HCT116 (cell line): Measurements from ENCODE around the gene KCTD1.

Experiments
- CTCF ChIP-seq, 3 experiments: fragments of 200-600 bp in 1 of 3; sonication (generic) in 1 of 3; IDR thresholded peaks in 2 of 3; conservative IDR thresholded peaks in 1 of 3; 2 replicates each; pipeline ENCODE4 v1.5.1; 2012 to 2017; ENCODE audit warnings: low read depth in 2 of 3, low read length in 2 of 3, antibody characterized with exemption in 1 of 3, borderline replicate concordance in 1 of 3, control low read depth in 1 of 3, mild to moderate bottlenecking in 1 of 3, mixed read lengths in 1 of 3, mixed run types in 1 of 3, moderate library complexity in 1 of 3; ENCODE audit not compliant: insufficient read depth in 1 of 3
- ELF1 ChIP-seq: IDR thresholded peaks from 2 replicates; pipeline ENCODE4 v1.6.1; 2012; ENCODE audit warnings: low read depth, borderline replicate concordance
- EZH2 ChIP-seq: fragments of 200-600 bp; sonication (generic); IDR thresholded peaks from 2 replicates; pipeline ENCODE4 v1.6.1; 2017; ENCODE audit warnings: antibody characterized with exemption, mixed run types
- EZH2phosphoT487 ChIP-seq: fragments of 200-600 bp; IDR thresholded peaks from 2 replicates; pipeline ENCODE4 v1.6.1; 2018; ENCODE audit warnings: antibody characterized with exemption, borderline replicate concordance
- FOSL1 ChIP-seq: IDR thresholded peaks from 2 replicates; pipeline ENCODE4 v1.6.1; 2012; ENCODE audit warnings: low read depth
- POLR2A ChIP-seq: IDR thresholded peaks from 2 replicates; pipeline ENCODE4 v1.7.0; 2011; ENCODE audit warnings: borderline replicate concordance; ENCODE audit not compliant: insufficient read depth, insufficient read length; ENCODE audit errors: extremely low read depth
- POLR2AphosphoS5 ChIP-seq: IDR thresholded peaks from 2 replicates; pipeline ENCODE4 v1.6.1; 2011; ENCODE audit warnings: mild to moderate bottlenecking, low read depth, low read length, moderate library complexity
- SIN3A ChIP-seq: IDR thresholded peaks from 2 replicates; pipeline ENCODE4 v1.6.1; 2012; ENCODE audit warnings: low read depth
- ZFX ChIP-seq: fragments of 450-650 bp; IDR thresholded peaks from 2 replicates; pipeline ENCODE4 v1.6.1; 2017
- ZNF274 ChIP-seq: fragments of 200-500 bp; sonication (Bioruptor generic); IDR thresholded peaks from 2 replicates; pipeline ENCODE4 v1.6.1; 2014; ENCODE audit warnings: mild to moderate bottlenecking, low read depth, low read length, inconsistent platforms
- TF ChIP-seq, protein P1 (sequence below): IDR thresholded peaks from 2 replicates; pipeline ENCODE4 v1.6.1; 2011; ENCODE audit warnings: mild to moderate bottlenecking, low read length, moderate library complexity; ENCODE audit not compliant: insufficient replicate concordance; ENCODE audit errors: extremely low read depth
- TF ChIP-seq, protein P2 (sequence below): IDR thresholded peaks from 2 replicates; pipeline ENCODE4 v1.6.1; 2012

- TF ChIP-seq CTCF (IDR thresholded peaks at IDR 0.05 in 2 of 3, conservative IDR thresholded peaks at IDR 0.05 in 1 of 3; ENCODE audit: borderline replicate concordance in 1 of 3, insufficient read depth in 1 of 3, low read depth in 2 of 3, low read length in 2 of 3) (no peak), POLR2A (no peak), EZH2 (no peak), ZFX (no peak), SIN3A (no peak), ZNF274 (no peak), ELF1 (no peak), EZH2phosphoT487 (no peak), FOSL1 (no peak), POLR2AphosphoS5 (no peak)
- TF ChIP-seq, protein P1, sequence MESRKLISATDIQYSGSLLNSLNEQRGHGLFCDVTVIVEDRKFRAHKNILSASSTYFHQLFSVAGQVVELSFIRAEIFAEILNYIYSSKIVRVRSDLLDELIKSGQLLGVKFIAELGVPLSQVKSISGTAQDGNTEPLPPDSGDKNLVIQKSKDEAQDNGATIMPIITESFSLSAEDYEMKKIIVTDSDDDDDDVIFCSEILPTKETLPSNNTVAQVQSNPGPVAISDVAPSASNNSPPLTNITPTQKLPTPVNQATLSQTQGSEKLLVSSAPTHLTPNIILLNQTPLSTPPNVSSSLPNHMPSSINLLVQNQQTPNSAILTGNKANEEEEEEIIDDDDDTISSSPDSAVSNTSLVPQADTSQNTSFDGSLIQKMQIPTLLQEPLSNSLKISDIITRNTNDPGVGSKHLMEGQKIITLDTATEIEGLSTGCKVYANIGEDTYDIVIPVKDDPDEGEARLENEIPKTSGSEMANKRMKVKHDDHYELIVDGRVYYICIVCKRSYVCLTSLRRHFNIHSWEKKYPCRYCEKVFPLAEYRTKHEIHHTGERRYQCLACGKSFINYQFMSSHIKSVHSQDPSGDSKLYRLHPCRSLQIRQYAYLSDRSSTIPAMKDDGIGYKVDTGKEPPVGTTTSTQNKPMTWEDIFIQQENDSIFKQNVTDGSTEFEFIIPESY = no peak
- TF ChIP-seq, protein P2, sequence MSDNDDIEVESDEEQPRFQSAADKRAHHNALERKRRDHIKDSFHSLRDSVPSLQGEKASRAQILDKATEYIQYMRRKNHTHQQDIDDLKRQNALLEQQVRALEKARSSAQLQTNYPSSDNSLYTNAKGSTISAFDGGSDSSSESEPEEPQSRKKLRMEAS = no peak
These were observed 1.3 kb downstream of the KCTD1 start for GRCh38 chr18:26546875-26547645.
